ENCODE results near the gene CNN3. TPM values are rescaled to one million over a fixed set of nuclear protein-coding genes. Genes with fewer than 3 reads are reported as not detected.

Gene CNN3
- total RNA-seq, 1 donor from 2014 or later = 2.7 TPM

DNA sequence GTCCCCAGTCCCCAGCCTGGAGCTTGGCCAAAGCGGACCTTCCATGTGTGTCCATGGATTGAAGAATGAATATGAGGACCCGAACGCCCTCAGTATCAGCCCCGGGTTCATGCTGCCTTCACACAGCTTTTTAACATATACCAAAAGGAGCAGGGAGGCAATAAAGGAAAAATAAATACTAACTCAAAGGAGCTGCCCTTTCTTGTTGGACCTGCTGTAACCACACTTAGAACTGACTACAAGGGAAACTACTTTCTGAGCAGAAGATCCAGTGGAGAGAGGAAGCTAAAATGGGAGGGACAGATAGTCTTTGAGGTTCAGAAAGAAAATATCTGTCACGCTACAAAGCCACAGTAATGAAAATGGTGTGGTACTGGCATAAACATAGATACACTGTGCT is 48.6 kb downstream of the CNN3 start:
- no peak for DNase-seq
- Mint-ChIP-seq H3K4me1 (peaks cover 11% of the 10 kb centered on the region), H3K36me3 (ENCODE audit: low read depth) (no peaks in the 10 kb centered on the region), H3K9me3 (no peaks in the 10 kb centered on the region), H3K27me3 (no peaks in the 10 kb centered on the region), H3K27ac (no peak overlapping the region), H3K4me3 (no peak overlapping the region)
- intact Hi-C loops (cut with micrococcal nuclease) = no loop called here

DNA sequence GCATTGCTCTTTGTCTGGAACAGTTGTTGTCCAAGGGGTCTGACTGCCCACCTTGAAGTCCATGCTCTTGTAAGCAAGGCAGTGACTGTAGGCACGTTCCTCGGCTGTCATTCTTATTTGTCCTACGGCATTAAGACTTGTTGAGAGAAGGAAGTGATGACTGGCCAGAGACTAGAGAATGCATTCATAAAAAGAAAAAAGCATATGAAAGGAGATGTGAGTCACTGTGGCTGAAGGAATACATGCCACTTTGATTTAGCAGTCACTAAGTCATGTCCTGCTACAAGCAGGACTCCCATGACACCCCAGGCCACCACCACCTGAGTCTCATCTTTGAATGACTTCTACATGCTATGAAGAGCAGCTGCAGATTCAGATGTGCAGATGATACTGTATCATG is 50.5 kb downstream of the CNN3 start:
- Mint-ChIP-seq H3K4me3 (no peak overlapping the region), H3K9me3 (no peaks in the 10 kb centered on the region), H3K27ac (no peak overlapping the region), H3K27me3 (no peaks in the 10 kb centered on the region), H3K36me3 (ENCODE audit: low read depth) (no peaks in the 10 kb centered on the region), H3K4me1 (peaks cover 9% of the 10 kb centered on the region)
- no peak for DNase-seq
- intact Hi-C loops (cut with micrococcal nuclease) = no loop called here

DNA sequence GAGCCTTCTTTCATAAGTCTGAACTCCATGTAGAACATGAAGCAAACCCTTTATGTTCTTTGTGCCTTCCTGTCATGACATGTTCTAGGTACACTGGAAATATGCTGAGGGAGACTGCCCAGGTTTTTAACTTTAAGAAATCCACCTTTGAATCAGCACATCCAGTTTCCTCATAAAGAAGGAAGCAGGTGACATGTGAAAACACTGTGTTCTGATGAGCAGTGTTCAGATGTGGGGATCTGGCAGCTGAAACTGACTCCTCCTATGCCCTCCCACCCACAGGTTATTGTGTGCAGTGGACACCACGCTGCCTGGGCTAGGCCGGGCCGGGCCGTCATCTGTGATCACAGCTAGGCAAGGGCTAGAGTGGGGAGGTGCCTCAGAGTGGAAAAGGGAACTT is 51.1 kb downstream of the CNN3 start:
- H3K36me3 Mint-ChIP-seq (ENCODE audit: low read depth) = no peaks in the 10 kb centered on the region
- no peaks in the 10 kb centered on the region for H3K27me3 Mint-ChIP-seq
- DNase-seq = no peak
- H3K27ac Mint-ChIP-seq = no peak overlapping the region
- intact Hi-C loops (cut with micrococcal nuclease) = no loop called here
- H3K4me1 Mint-ChIP-seq = peaks cover 9% of the 10 kb centered on the region
- no peaks in the 10 kb centered on the region for H3K9me3 Mint-ChIP-seq
- H3K4me3 Mint-ChIP-seq = no peak overlapping the region

DNA sequence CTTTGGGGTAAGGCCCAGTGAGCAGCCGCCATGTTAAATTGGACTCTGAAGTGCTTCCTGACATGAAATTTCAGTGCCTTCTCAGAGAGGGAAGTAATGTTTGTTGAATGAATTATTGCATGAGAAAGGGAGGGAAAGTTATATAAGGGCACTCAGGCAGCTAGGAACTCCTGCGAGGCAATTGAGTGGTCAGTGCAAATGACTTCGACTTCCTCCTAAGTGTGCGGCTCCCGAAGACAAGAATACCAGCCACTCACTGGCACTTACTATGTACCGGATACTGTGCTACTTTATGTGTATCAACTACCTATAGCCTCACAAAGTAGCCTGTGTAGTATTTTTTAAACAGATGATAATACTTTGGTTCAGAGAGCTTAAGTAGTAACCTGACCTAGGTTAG is 52.5 kb downstream of the CNN3 start:
- H3K4me1 Mint-ChIP-seq = peaks cover 9% of the 10 kb centered on the region
- no peak overlapping the region for H3K27ac Mint-ChIP-seq
- H3K9me3 Mint-ChIP-seq = no peaks in the 10 kb centered on the region
- peaks cover under 1% of the 10 kb centered on the region for H3K27me3 Mint-ChIP-seq
- DNase-seq = no peak
- H3K4me3 Mint-ChIP-seq = no peak overlapping the region
- intact Hi-C loops (cut with micrococcal nuclease) = no loop called here
- H3K36me3 Mint-ChIP-seq (ENCODE audit: low read depth) = no peaks in the 10 kb centered on the region

DNA sequence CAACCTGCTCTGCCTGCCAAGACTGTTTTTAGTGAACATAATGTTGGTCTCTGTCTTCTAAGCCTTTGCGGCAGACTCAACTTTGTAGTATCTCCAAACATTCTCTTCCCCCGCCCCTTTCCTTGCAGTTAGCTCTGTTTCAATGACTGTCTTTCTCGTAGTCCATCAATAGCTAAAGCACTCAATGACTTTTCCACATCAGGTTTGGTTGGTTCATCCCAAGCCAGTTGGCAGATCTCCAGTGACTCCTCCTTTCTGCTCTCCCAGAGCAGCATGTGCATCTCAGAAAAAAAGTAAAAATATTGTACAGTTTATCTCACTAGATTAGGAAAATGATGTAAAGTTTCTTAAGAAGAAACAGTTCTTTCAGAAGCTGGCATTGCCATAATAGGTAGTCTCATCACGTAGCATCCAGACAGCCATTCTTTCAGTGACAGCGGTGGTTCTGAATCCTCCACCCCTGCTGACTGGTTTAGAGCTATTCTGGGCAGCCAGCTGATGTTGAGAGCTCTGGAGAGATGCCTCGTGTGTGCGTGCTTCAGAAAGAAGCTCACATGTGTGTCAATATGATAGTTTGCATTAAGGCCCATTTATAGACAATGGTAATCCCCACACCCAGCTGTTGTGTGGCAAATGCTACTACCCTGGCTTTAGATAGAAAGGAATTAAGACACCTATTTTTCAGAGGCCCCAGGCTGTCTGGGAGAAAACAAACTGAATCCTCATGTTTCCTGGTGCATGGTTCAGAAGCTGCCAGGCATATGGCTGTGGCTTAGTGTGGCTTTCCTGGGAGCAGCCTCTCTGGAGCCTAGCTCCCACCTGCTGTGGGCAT is 53.2 kb downstream of the CNN3 start:
- no peak overlapping the region for H3K4me3 Mint-ChIP-seq
- intact Hi-C loops (cut with micrococcal nuclease) = no loop called here
- no peaks in the 10 kb centered on the region for H3K9me3 Mint-ChIP-seq
- H3K36me3 Mint-ChIP-seq (ENCODE audit: low read depth) = no peaks in the 10 kb centered on the region
- no peak for DNase-seq
- peaks cover 2% of the 10 kb centered on the region for H3K27me3 Mint-ChIP-seq
- peaks cover 9% of the 10 kb centered on the region for H3K4me1 Mint-ChIP-seq
- H3K27ac Mint-ChIP-seq = no peak overlapping the region

DNA sequence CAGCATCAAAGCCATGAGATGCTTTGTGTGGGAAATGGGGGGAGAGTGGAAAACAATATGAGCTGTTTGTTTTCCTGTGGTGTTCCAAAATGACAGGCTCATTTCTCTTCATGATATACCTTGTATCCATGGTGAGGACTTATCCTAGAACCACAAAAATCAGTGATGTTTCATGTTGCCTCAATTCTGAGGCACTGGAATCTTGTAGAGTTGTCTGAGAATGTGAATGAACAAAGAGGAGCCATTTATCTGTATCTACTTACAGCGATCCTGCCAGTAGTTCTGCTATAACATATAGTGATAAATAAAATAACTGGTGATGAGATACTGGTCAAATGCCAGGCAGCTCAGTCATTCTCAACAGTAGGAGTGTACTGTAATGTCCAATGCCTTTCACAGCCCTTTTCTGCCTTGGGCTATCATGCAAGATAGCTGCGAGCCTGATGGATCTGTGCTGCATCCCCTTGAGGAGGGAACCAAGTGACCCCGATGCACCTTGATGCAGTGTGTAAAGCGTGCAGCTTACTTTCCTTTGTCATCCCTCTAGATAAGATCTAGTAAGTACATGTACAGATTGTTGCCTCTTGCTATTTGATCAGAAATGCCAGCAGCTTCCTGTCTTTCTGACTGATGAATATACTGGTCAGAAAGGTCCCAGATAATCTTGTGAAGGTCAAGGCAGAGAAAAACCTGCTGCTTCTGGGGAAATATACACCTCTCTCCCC is 54.0 kb downstream of the CNN3 start:
- Mint-ChIP-seq H3K27ac (no peak overlapping the region), H3K27me3 (peaks cover 2% of the 10 kb centered on the region), H3K9me3 (no peaks in the 10 kb centered on the region), H3K4me3 (no peak overlapping the region), H3K36me3 (ENCODE audit: low read depth) (no peaks in the 10 kb centered on the region), H3K4me1 (peaks cover 9% of the 10 kb centered on the region)
- intact Hi-C loops (cut with micrococcal nuclease) = no loop called here
- no peak for DNase-seq

DNA sequence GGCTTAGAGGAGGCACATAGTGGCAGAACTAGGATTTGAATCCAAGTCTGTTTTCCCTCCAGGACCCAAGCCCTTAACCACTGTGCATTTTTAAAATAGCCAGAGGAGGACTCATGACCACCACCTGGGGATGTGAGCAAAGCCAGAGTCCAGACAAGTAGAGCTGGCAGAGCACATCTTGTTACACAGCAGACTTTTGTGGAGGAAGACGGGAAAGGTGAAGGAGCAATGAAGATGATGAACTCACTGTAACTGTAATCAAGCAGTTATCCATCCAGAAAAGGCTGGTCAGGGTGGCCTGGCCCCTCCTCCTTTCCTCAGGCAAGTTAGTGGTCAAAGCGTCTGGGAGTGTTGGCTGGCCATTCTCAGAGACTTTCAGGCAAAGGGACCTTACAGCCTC is 55.9 kb downstream of the CNN3 start:
- Mint-ChIP-seq H3K27ac (no peak overlapping the region), H3K4me1 (peaks cover 7% of the 10 kb centered on the region), H3K9me3 (no peaks in the 10 kb centered on the region), H3K4me3 (no peak overlapping the region), H3K36me3 (ENCODE audit: low read depth) (no peaks in the 10 kb centered on the region), H3K27me3 (peaks cover 4% of the 10 kb centered on the region)
- DNase-seq = no peak
- intact Hi-C loops (cut with micrococcal nuclease) = no loop called here

DNA sequence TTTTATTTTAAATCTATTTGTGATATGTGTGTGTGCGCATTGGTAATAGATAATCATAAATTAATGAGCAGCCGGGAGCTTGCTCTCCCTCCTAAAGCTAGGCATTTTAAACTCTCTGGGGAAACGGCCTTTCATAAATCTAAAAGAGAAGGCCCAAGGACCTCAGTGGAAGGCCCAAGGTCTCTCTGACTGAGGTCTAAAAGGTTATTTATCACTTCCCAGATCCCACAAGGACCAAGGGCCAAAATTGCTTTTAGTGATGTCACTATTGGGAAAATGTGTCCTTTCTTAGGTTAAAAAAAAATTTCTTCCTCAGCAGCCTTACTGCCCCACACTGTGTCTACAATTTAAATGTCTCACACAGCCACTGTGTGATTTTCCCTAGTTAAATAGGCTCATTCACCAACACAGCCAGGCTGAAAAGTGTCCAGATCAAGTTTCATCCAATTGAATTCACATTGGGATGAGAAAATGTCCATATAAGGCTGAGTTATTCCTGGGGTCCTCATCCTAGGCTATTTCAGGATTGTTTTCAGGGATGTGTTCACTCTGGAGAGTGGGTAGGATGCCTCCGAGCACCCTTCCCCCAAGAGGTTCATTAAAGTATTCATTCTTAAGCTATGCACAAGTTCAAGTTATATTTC is 60.6 kb downstream of the CNN3 start:
- no peaks in the 10 kb centered on the region for H3K4me1 Mint-ChIP-seq
- no peak for DNase-seq
- no peak overlapping the region for H3K4me3 Mint-ChIP-seq
- intact Hi-C loops (cut with micrococcal nuclease) = no loop called here
- H3K9me3 Mint-ChIP-seq = no peaks in the 10 kb centered on the region
- H3K27ac Mint-ChIP-seq = no peak overlapping the region
- H3K27me3 Mint-ChIP-seq = peaks cover 9% of the 10 kb centered on the region
- H3K36me3 Mint-ChIP-seq (ENCODE audit: low read depth) = no peaks in the 10 kb centered on the region

DNA sequence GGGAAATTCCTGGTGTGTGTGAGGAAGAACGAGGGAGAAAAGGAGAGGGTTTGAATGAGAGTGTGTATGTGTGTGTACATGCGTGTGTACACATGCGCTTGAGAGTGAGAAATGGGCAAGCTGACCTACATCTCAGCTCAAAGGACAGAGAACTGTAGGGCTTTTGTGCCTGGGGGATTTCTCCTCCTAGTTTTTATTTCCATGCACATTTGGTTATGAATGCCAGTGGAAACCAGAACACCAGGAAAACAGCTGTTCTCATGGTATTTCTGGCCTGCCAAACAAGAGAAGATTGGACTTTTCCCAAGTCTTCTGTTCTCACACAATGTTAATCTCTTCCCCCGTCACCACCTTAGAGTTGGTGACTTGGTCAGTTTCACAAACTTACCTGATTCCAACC is 61.5 kb downstream of the CNN3 start:
- H3K4me1 Mint-ChIP-seq = no peaks in the 10 kb centered on the region
- H3K27me3 Mint-ChIP-seq = peaks cover 16% of the 10 kb centered on the region
- no peaks in the 10 kb centered on the region for H3K36me3 Mint-ChIP-seq (ENCODE audit: low read depth)
- no peak for DNase-seq
- no peaks in the 10 kb centered on the region for H3K9me3 Mint-ChIP-seq
- no peak overlapping the region for H3K27ac Mint-ChIP-seq
- intact Hi-C loops (cut with micrococcal nuclease) = no loop called here
- no peak overlapping the region for H3K4me3 Mint-ChIP-seq

DNA sequence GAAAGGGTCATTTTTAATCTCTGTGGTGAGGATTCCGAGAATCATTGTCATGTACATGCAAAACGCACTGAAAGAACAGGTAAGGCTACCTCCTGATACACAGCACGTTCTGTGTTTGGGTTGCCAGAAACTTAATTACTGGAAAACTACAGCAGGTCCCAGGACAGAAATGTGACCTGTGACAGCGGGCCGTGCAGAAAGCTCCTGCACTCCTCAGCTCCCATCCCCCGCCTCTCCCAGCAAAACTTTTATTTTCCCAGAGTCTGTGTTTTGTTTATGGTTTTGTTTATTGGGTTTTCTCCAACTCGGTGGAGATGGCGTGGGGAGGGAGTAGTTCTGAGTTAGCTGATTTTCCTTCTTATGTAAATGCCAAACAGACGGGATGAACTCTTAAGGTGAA is 62.1 kb downstream of the CNN3 start:
- H3K4me1 Mint-ChIP-seq = no peaks in the 10 kb centered on the region
- H3K27me3 Mint-ChIP-seq = peaks cover 21% of the 10 kb centered on the region
- intact Hi-C loops (cut with micrococcal nuclease) = no loop called here
- H3K27ac Mint-ChIP-seq = no peak overlapping the region
- H3K36me3 Mint-ChIP-seq (ENCODE audit: low read depth) = no peaks in the 10 kb centered on the region
- H3K4me3 Mint-ChIP-seq = no peak overlapping the region
- H3K9me3 Mint-ChIP-seq = no peaks in the 10 kb centered on the region
- no peak for DNase-seq

DNA sequence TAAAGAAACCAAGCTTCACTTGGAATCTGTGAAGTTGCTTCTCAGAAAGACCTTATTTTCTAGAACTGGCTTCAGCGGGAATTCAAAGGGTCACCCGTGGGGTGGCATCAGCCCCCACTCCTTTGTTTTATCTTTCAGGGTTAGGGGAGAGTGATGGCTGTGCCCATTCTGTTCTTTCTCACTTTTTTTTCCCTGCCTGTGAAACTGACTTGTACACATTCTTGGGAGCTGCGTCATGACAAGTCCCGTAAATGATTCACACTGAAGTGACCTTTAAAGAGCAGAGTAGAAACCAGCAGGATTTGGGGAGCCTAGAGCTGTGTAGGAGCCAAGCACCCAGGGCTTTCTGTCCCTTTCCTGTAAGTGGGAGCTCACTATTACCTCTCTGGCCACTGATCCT is 63.0 kb downstream of the CNN3 start:
- Mint-ChIP-seq H3K36me3 (ENCODE audit: low read depth) (no peaks in the 10 kb centered on the region), H3K4me3 (no peak overlapping the region), H3K4me1 (no peaks in the 10 kb centered on the region), H3K27ac (no peak overlapping the region), H3K9me3 (no peaks in the 10 kb centered on the region), H3K27me3 (peaks cover 22% of the 10 kb centered on the region)
- intact Hi-C loops (cut with micrococcal nuclease) = no loop called here
- no peak for DNase-seq

DNA sequence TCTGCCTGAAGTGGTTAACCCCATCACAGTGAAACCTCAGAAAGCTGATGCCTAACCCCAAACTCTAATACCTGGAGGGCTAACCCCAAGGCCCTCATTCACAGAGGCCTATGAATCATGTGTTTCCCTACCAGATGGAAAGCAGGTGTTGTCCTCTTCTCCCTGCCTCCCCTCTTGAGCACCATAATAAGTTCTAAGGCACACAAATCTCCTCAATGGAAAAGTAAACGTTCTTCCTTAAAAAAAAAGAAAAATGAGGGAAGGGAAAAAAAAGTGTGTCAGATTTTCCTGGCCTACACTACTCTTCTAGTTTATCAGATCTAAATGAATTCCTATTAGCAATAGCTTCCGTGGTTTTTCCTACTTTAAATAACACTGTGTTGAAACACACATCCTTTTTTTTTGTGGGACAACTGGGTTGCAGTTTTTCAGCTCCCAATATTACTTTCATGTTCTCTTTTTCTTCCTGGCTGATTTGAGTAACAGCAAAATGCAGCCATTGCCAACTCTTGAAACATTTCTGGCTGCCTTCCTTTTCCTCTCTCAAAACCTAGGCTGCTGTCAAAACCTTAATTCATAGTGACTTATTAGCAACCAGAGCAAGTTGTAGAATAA is 63.5 kb downstream of the CNN3 start:
- peaks cover 22% of the 10 kb centered on the region for H3K27me3 Mint-ChIP-seq
- no peak overlapping the region for H3K4me3 Mint-ChIP-seq
- H3K27ac Mint-ChIP-seq = no peak overlapping the region
- no peaks in the 10 kb centered on the region for H3K9me3 Mint-ChIP-seq
- no peak for DNase-seq
- no peaks in the 10 kb centered on the region for H3K4me1 Mint-ChIP-seq
- no peaks in the 10 kb centered on the region for H3K36me3 Mint-ChIP-seq (ENCODE audit: low read depth)
- intact Hi-C loops (cut with micrococcal nuclease) = no loop called here

DNA sequence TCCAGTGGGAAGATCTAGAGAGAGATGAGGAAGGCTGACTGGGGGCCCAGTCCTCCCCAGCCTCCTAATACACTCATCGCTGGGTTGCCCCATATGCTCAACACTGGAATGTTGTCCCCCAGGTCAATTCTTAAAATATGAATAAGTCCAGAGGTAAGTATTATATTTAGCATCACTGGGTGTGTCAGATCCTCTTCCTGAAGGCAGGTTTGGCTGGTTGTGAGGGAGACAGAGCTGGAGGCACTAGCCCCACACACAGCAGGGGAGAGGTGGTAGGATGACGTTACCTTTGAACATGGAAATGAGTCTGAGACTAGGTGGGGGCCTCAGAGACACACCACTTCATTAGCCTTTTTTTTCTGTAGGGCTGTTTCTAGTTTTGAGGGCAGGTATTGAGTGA is 64.2 kb downstream of the CNN3 start:
- H3K27ac Mint-ChIP-seq = no peak overlapping the region
- peaks cover 22% of the 10 kb centered on the region for H3K27me3 Mint-ChIP-seq
- H3K36me3 Mint-ChIP-seq (ENCODE audit: low read depth) = no peaks in the 10 kb centered on the region
- no peaks in the 10 kb centered on the region for H3K9me3 Mint-ChIP-seq
- intact Hi-C loops (cut with micrococcal nuclease) = no loop called here
- no peak overlapping the region for H3K4me3 Mint-ChIP-seq
- no peak for DNase-seq
- H3K4me1 Mint-ChIP-seq = no peaks in the 10 kb centered on the region

DNA sequence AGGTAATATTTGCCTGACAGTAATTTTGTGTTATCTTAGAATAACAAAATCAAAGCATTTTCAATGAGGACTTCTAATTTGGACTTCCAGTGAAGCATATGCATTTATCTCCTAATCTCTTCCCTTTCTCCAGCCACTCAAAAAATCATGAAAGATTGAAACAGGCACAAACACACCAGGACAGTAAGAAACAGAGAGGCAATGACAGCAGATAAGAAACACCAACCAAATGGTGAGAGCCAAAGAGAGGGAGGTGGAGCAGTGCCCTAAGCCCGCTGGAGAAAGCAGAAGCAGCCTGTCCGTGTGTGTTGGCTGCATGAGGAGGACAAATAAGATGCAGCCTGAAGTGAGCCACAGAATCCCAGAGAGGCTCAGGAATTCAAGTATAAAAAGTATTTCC is 67.7 kb downstream of the CNN3 start:
- H3K27ac Mint-ChIP-seq = no peak overlapping the region
- no peak for DNase-seq
- H3K4me3 Mint-ChIP-seq = no peak overlapping the region
- no peaks in the 10 kb centered on the region for H3K9me3 Mint-ChIP-seq
- no peaks in the 10 kb centered on the region for H3K4me1 Mint-ChIP-seq
- H3K27me3 Mint-ChIP-seq = peaks cover 18% of the 10 kb centered on the region
- intact Hi-C loops (cut with micrococcal nuclease) = no loop called here
- H3K36me3 Mint-ChIP-seq (ENCODE audit: low read depth) = no peaks in the 10 kb centered on the region

All from activated CD4-positive, alpha-beta T cell treated with anti-CD3 and anti-CD28 coated beads, Interleukin-2, amount 10 ng/mL, durations not matched to agents 24 days and 14 days (primary cell).